ENCODE data around the gene PLEKHM3.

PLEKHM3 gene

DNA sequence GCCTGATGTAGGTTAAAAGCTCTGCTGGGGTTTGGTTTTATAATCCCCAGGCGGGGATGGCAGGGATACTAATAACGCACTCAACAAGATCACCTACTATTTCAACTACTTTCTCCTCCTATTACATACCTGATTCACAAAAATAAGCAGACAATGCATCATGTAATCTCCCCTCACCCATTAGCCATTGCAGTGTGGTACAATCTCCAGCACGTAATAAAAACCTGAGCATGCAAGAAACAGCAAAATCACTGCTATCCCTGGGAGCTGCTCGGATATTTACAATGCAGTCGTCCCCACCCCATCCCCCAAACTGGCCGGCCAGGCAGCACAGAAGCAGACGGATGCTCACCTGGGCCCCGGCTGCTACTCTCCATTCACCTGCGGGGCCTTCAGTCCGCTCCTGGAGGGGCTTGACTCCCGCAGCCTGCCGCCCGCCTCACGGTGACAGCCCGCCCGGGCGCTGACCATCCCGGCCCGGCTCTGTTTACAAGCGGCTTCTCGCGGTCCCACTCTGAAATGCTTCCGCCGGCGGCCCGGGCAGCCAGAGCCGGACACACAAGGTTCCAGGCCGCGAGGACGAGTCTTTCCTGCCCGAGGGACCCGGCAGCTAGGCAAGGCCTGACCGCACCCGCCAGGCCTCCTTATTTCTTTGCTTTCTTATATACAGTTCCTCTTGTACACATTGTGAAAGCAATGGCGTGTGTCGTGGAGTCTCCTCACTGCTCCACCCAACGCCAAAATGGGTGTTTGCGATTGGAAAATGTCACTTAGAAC is at the start of gene PLEKHM3:
TSS of gene PLEKHM3 (minus strand) at position 491 of the 777 bp plus-strand sequence. CDS start 23,888 bp downstream, outside the sequence.
- peak; percentile 60 for DNase-seq

- DNase-seq = no peak
Observed at GRCh38 chr2:208074610-208075356, 49.5 kb upstream of the PLEKHM3 start.

DNA sequence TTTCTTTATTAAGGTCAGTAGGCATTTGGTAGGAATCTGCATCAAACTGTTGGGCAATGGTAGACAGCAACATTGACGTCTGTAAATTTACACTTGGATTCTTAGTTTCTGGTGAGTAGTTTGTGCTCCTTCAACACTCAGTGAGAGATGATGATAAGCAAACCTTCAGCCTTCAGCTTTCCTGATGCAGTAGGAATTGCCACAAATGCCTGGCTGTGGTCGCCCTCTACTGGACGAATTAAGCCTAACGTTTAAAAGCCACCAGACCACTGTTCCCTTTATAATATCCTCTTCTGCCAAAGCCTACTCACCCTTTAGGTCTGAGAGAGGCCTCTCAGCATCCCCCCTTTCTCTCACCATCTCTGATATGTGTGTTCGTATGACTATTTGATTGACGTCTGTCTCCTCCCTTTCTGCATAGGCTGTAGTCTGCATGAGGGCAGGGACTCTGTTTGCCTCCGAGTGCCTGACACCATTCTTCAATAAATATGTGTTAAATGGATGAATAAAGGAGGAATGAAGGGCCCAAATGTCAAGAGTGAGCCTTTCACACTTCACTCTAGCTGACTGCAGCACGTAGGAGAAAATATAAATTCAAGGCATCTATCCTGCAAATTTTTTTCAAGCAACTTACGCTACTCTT is 47.0 kb upstream of the PLEKHM3 start:
- DNase-seq = peak; percentile 24

- no peak for DNase-seq
Observed at GRCh38 chr2:208069186-208069585, 43.9 kb upstream of the PLEKHM3 start.

GRCh38 chr2:208066016-208066415 is 40.7 kb upstream of the PLEKHM3 start:
- no peak for DNase-seq

DNA sequence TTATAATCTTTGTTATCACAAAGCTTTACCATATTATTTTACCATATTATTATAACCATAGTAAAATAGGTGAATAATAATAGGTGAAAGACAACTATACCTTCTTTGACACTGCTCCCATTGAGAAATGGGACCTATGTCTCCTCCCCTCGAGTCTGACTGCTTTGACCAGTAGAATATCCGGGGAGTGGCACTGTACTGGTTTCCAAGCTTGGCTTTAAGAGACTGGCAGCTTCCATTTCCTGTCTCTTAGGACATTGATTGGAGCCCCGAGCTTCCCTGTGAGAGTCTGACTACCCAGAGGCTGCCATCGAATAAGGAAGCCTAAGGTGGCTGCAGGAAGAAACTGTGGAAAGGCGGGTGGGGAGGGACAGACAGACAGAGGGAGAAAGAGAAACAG is 40.1 kb upstream of the PLEKHM3 start:
- no peak for DNase-seq

GRCh38 chr2:208064220-208064961 is 39.1 kb upstream of the PLEKHM3 start:
- peak; percentile 64 for DNase-seq

DNA sequence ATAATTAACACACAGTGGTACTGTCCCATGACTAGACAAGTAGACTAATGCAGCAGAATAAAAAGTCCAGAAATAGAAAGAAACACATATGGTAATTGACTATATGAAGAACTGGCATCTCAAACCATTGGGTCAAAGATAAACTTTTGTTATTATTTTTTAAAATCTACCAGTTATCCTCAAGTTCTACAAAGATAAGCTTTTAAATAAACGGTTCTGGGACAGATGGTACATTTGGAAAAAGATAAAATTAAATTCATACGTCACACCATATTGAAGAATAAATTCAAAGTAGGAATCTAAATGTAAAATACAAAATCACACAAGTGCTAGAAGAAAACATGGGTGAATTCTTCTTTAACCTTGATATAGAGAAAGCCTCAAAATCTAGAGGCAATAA is 37.6 kb upstream of the PLEKHM3 start:
- DNase-seq = no peak

DNA sequence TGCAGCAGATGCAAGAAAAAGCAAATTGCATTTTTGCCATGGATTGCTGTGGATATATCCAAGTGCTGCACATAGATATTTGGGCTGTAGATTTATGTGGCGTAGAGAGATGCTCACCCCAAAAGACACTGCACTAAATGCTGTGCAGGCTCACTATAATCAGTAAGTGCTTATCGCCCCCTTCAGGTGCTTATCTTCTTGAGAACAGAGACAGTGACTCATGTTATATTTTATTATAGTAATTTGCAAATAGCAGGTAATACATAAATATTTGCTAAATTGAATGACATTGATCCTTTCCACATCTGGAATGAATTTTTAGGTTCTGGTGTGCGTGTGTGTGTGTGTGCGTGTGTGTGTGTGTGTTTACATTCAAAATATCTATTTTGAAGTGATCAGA is 36.8 kb upstream of the PLEKHM3 start:
- no peak for DNase-seq

DNA sequence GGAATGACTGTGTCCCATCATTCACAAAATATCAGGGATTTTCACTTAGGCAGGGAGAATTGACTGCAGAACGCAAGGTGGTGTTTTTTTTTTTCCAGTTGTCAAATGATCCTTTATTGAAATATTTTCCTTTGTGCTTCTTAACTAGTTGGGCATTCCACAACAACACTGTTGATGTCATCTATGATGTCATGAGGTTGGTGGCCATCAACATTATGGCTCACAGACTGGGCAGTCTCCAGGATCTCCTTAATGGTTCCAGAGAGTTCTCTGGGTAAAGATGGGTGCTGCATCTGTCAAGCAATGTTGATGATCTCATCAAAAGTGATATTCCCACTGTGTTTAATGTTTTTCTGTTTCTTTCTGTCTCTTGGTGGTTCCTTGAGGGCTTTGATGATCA is 31.8 kb upstream of the PLEKHM3 start:
- DNase-seq = no peak

DNA sequence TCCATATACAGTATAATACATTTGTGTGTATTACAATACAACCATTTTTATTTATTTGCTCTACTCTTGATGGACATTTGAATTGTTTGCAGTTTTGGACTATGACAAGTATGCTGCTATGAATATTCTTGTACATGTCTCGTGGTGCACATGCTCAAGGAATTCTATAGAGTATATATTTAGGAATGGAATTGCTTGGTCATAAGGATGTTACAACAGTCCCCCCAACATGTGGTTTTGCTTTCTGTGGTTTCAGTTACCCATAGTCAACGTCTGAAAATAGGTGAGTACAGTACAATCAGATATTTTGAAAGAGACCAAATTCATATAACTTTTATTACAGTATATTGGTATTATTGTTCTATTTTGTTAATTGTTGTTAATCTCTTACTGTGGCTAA is 24.1 kb upstream of the PLEKHM3 start:
- DNase-seq = no peak

- no peak for DNase-seq
Observed at GRCh38 chr2:208049006-208049405, 23.7 kb upstream of the PLEKHM3 start.

- no peak for DNase-seq
Observed at GRCh38 chr2:208047840-208048239, 22.5 kb upstream of the PLEKHM3 start.

DNA sequence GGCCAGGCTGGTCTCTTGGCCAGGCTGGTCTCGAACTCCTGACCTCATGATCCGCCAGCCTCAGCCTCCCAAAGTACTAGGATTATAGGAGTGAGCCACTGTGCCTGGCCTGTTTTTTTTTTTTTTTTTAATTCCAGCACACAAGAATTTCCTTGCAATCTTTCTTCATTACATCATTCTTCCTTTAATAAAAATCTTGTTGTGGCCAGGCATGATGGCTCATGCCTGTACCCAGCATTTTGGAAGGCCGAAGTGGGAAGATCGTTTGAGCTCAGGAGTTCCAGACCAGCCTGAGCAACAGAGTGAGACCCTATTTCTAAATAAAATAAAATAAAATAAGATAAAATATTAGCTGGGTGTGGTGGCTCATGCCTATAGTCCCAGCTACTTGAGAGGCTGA is 21.4 kb upstream of the PLEKHM3 start:
- DNase-seq = no peak

DNA sequence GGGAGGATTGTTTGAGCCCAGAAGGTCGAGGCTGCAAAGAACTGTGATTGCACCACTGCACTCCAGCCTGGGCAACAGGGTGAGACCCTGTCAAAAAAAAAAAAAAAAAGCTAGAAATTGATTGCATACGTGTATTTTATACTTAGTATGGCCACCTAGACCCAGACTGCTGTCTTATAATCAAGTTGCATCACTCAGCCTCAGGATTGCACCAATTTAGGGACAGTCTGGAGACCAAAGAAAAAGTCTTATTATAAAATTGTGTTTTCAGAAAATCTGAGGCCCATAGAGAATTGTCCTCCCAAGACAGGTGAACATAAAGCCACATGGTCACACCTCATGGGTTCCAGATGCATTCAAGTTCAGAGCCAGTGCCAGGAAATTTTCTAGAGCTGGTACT is 17.1 kb upstream of the PLEKHM3 start:
- DNase-seq = no peak

- no peak for DNase-seq
Observed at GRCh38 chr2:208042041-208042440, 16.7 kb upstream of the PLEKHM3 start.

DNA sequence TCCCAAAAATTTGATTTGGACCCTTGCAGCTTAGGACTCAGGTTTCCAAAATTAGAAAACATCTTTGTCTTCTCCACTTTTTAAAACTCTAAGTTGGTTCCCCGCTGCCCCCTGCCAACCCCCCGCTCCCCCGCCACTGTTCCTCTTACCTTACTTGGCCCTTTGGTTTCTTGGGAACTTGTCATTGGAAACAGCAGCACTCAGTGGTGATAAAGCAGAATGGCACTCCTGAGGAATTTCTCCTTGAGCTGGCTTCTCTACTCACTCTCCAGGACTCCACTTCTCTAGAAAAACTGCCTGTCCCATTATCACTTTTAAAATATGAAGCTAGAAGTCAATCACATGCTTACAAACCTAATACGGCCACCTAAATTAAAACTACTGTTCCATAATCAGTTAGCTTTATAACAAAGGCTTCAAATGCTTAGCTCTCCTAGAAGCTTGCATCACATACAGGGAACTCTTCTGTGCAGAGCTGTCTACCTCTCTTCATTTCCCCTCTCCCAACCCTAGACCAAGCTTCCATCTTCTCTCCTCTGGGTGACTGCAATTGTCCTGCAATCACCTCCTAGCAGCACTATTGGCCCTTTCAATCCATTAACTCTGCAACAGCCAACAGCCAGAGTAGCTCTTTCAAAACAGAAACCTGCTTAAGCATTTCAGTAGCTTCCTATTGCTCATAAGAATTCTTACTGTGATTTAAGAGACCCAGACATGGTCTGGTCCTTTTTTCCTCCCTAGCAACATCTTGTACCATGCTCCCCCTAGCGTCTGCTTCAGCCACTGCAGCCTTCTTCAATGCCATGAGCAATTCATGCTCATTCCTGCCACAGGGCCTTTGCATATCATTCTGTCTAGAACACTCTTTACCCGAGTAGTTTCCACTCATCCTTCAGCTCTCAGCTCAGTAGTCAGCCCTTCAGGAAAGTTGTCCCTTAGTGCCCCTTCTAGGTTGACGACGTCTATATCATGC is 15.2 kb upstream of the PLEKHM3 start:
- peak; percentile 33 for DNase-seq

DNA sequence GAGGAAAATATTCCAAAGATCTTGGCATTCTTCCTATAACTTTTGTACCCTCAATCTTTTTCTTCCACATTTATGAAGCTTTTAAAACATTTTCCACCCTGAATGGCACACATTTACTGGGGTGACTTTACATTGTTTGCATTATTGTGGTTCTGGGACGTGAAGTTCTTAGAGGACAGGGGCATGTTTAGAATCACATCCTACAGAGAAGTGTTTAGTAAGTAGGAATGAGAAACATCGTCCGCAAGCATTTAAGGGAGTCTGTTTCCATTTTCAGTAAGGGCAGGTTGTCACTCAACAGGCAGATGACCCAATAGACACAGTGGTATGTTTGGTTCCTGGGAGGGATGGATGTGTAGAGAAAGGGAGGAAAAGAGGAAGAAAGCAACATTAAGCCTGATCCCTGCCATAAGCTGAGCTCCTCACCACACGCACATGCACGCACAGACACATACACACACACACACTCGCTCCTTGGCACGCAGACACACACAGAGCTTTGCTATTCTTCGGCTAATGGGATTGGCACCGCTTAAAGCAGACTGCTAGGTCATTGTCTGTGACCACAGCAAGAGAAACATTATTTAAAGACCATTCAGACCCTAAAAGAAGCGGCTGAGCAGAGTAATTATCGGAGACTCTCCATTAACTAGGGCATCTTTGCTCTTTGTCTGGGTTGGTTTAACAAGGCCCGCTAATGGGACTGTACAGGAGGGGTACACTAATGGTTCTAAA is 14.2 kb upstream of the PLEKHM3 start:
- DNase-seq = no peak

- no peak for DNase-seq
Observed at GRCh38 chr2:208037564-208038487, 12.5 kb upstream of the PLEKHM3 start.

- DNase-seq = no peak
Observed at GRCh38 chr2:208036357-208036756, 11.0 kb upstream of the PLEKHM3 start.

Data from amniotic stem cell (primary cell).